Daoy (cell line): ENCODE measurements around the gene ARRB2. TPM values are rescaled to one million over a fixed set of nuclear protein-coding genes. Genes with fewer than 3 reads are reported as not detected.

ENCODE experiments used
- DNase-seq: peaks from one replicate; pipeline ENCODE4 v3.0.0-alpha.2; 2015; ENCODE audit warnings: low read depth
- total RNA-seq: library from RNA; depleted of rRNA; stranded (reverse); fragments of >200 nt; shearing (Covaris generic); gene quantifications from 2 replicates; pipeline ENCODE4 v1.2.3, GENCODE V29; 2014

ARRB2 gene
- total RNA-seq, 1 experiment from 2014 or later = 10.7 TPM

GRCh38 chr17:4725646-4726310, 15.3 kb downstream of the ARRB2 start:
- DNase-seq = no peak

GRCh38 chr17:4728124-4728523, 17.7 kb downstream of the ARRB2 start:
- DNase-seq = no peak

GRCh38 chr17:4733073-4733531, 22.7 kb downstream of the ARRB2 start:
- DNase-seq = no peak

GRCh38 chr17:4734857-4735475, 24.5 kb downstream of the ARRB2 start:
- DNase-seq = no peak

- no peak for DNase-seq
Measured at GRCh38 chr17:4735876-4736651, 25.6 kb downstream of the ARRB2 start.

- DNase-seq = no peak
Measured at GRCh38 chr17:4738136-4739121, 28.0 kb downstream of the ARRB2 start.

- peak; percentile 65 for DNase-seq
Measured at GRCh38 chr17:4739122-4740024, 28.9 kb downstream of the ARRB2 start, which contains the start of the genes CXCL16 and ZMYND15. Gene CXCL16, minus strand, starts transcription at chr17:4739928. Its CDS starts 589 bp downstream, at chr17:4739339. Gene ZMYND15, plus strand, starts transcription at chr17:4739833. Its CDS starts 716 bp downstream, at chr17:4740549.

- DNase-seq = no peak
Measured at GRCh38 chr17:4740025-4740351, 29.6 kb downstream of the ARRB2 start.

- DNase-seq = no peak
Measured at GRCh38 chr17:4740584-4740983, 30.2 kb downstream of the ARRB2 start.

GRCh38 chr17:4741544-4741943, 31.1 kb downstream of the ARRB2 start:
- no peak for DNase-seq

GRCh38 chr17:4742133-4742532, 31.7 kb downstream of the ARRB2 start:
- DNase-seq = no peak

GRCh38 chr17:4742629-4743028, 32.2 kb downstream of the ARRB2 start:
- DNase-seq = no peak

- DNase-seq = no peak
Measured at GRCh38 chr17:4743216-4743615, 32.8 kb downstream of the ARRB2 start.

- no peak for DNase-seq
Measured at GRCh38 chr17:4743898-4744297, 33.5 kb downstream of the ARRB2 start.

GRCh38 chr17:4744999-4745969, 34.9 kb downstream of the ARRB2 start:
- DNase-seq = no peak

- DNase-seq = no peak
Measured at GRCh38 chr17:4747847-4748246, 37.4 kb downstream of the ARRB2 start.

- no peak for DNase-seq
Measured at GRCh38 chr17:4748686-4749085, 38.3 kb downstream of the ARRB2 start.

- DNase-seq = no peak
Measured at GRCh38 chr17:4750606-4751005, 40.2 kb downstream of the ARRB2 start.

GRCh38 chr17:4751932-4752331, 41.5 kb downstream of the ARRB2 start:
- no peak for DNase-seq
